Head of caudate nucleus (tissue), 42 donors: ENCODE measurements around the gene ALAD.
"Not testable (repeated sequence)": the region's sequence is repeated elsewhere in the genome, so short reads cannot be mapped to it uniquely, and the experiment has no call there.

ENCODE experiments used
- DNase-seq, 42 donors: peaks; one replicate each; pipeline versions ENCODE4 v3.0.0 to v3.0.0-alpha.2; 2020 to 2021; ENCODE audit warnings: mixed read lengths in 7 of 42
- intact Hi-C: fragments of 100-400 bp; cut with DNase I; formaldehyde crosslinking; loops from one replicate; pipeline ENCODE4 v1.15.0; 2022

ALAD gene

GRCh38 chr9:113406353-113406752, 5.3 kb upstream of the ALAD start:
- intact Hi-C loops, result loop anchor here (10.0 kb wide), 2 partner anchors 252 to 352 kb away; partner anchors contain the start of genes SLC31A2 and ZFP37
- DNase-seq, result not testable (repeated sequence)

GRCh38 chr9:113403646-113404045, 2.6 kb upstream of the ALAD start:
- intact Hi-C loops, result loop anchor here (5.0 to 10.0 kb wide), 3 partner anchors 126 to 349 kb away; partner anchors contain the start of genes CDC26, PRPF4, SLC31A2 and ZFP37

GRCh38 chr9:113399646-113400200, 1.4 kb downstream of the ALAD start:
- intact Hi-C loops, result loop anchor here (2.0 to 10.0 kb wide), 4 partner anchors 59 to 345 kb away; partner anchors contain the start of genes CDC26, PRPF4, SLC31A2 and WDR31

More at GRCh38 chr9:113403646-113404045, 2.6 kb upstream of the ALAD start:
- no peak for DNase-seq

GRCh38 chr9:113398796-113399195, 2.3 kb downstream of the ALAD start:
- DNase-seq, result no peak
- intact Hi-C loops, result no loop called here

More at GRCh38 chr9:113399646-113400200, 1.4 kb downstream of the ALAD start:
- no peak for DNase-seq

- intact Hi-C loops, result no loop called here
Measured at GRCh38 chr9:113397203-113397631, 3.9 kb downstream of the ALAD start.

GRCh38 chr9:113395000-113395861, 5.9 kb downstream of the ALAD start:
- intact Hi-C loops, result no loop called here
- DNase-seq, result peak in 1 of 42 donors; percentile 21

More at GRCh38 chr9:113397203-113397631, 3.9 kb downstream of the ALAD start:
- peak in 1 of 42 donors; percentile 1 for DNase-seq

GRCh38 chr9:113393281-113393680, 7.8 kb downstream of the ALAD start:
- intact Hi-C loops, result no loop called here

GRCh38 chr9:113391917-113392316, 9.2 kb downstream of the ALAD start:
- intact Hi-C loops, result no loop called here
- no peak for DNase-seq

More at GRCh38 chr9:113393281-113393680, 7.8 kb downstream of the ALAD start:
- peak in 20 of 42 donors; percentile 18 to 65 (median 41) for DNase-seq

- no peak for DNase-seq
- intact Hi-C loops, result no loop called here
Measured at GRCh38 chr9:113390192-113390960, 10.7 kb downstream of the ALAD start.

GRCh38 chr9:113389451-113389850, 11.6 kb downstream of the ALAD start:
- DNase-seq, result no peak

GRCh38 chr9:113388833-113389232, 12.3 kb downstream of the ALAD start:
- intact Hi-C loops, result no loop called here
- DNase-seq, result no peak

More at GRCh38 chr9:113389451-113389850, 11.6 kb downstream of the ALAD start:
- intact Hi-C loops, result no loop called here

GRCh38 chr9:113387560-113388230, 13.4 kb downstream of the ALAD start:
- intact Hi-C loops, result no loop called here
- DNase-seq, result no peak

GRCh38 chr9:113386571-113387393, 14.3 kb downstream of the ALAD start:
- intact Hi-C loops, result no loop called here
- no peak for DNase-seq

GRCh38 chr9:113381909-113382411, 19.1 kb downstream of the ALAD start:
- intact Hi-C loops, result no loop called here
- DNase-seq, result no peak

- DNase-seq, intact Hi-C loops: not testable (repeated sequence)
Measured at GRCh38 chr9:113381441-113381840, 19.6 kb downstream of the ALAD start.

GRCh38 chr9:113380869-113381378, 20.2 kb downstream of the ALAD start:
- DNase-seq, result no peak
- intact Hi-C loops, result no loop called here

GRCh38 chr9:113379829-113380210, 21.3 kb downstream of the ALAD start:
- intact Hi-C loops, DNase-seq: not testable (repeated sequence)
